ENCODE results near the gene CD151.
A peak's percentile ranks its signal among the peaks of the same experiment; 100 is the strongest.

CD151 gene

GRCh38 chr11:843818-844692 is 11.3 kb downstream of the CD151 start:
- DNase-seq: peak; percentile 74

- DNase-seq: peak; percentile 65
These were observed 12.2 kb downstream of the CD151 start for GRCh38 chr11:844693-845644.

- DNase-seq: no peak
These were observed 13.2 kb downstream of the CD151 start for GRCh38 chr11:845872-846495.

GRCh38 chr11:846496-847098 is 13.8 kb downstream of the CD151 start:
- DNase-seq: no peak

GRCh38 chr11:847876-848275 is 15.1 kb downstream of the CD151 start:
- no peak for DNase-seq

- peak; percentile 60 for DNase-seq
These were observed 15.7 kb downstream of the CD151 start for GRCh38 chr11:848380-848931.

- DNase-seq: no peak
These were observed 16.5 kb downstream of the CD151 start for GRCh38 chr11:849104-849824.

GRCh38 chr11:849951-850774 is 17.4 kb downstream of the CD151 start:
- no peak for DNase-seq

- no peak for DNase-seq
These were observed 18.3 kb downstream of the CD151 start for GRCh38 chr11:850775-851763.

GRCh38 chr11:852762-853161 is 20.0 kb downstream of the CD151 start:
- no peak for DNase-seq

GRCh38 chr11:853682-854448 is 21.1 kb downstream of the CD151 start:
- no peak for DNase-seq

- no peak for DNase-seq
These were observed 22.0 kb downstream of the CD151 start for GRCh38 chr11:854601-855329.

- DNase-seq: no peak
These were observed 22.6 kb downstream of the CD151 start for GRCh38 chr11:855330-855674.

- DNase-seq: no peak
These were observed 23.0 kb downstream of the CD151 start for GRCh38 chr11:855796-856195.

- no peak for DNase-seq
These were observed 23.6 kb downstream of the CD151 start for GRCh38 chr11:856397-856796.

- no peak for DNase-seq
These were observed 25.5 kb downstream of the CD151 start for GRCh38 chr11:858053-858761.

- no peak for DNase-seq
These were observed 26.1 kb downstream of the CD151 start for GRCh38 chr11:858762-859339.
